ENCODE results near the gene PARD3. TPM values are rescaled to one million over a fixed set of nuclear protein-coding genes. Genes with fewer than 3 reads are reported as not detected.
A peak's percentile ranks its signal among the peaks of the same experiment; 100 is the strongest.

The PARD3 gene
- total and polyA plus RNA-seq, 2 experiments from 2014 or later, result 47.2 to 59.7 TPM

GRCh38 chr10:34184397-34184796 lies 630.7 kb downstream of the PARD3 start:
- no peaks in the 10 kb centered on the region for H3K27me3 ChIP-seq
- H3K9me2 ChIP-seq (replicated peaks; ENCODE audit: insufficient read depth), result no peaks in the 10 kb centered on the region
- H3K4me1 ChIP-seq (ENCODE audit: insufficient read depth), result peaks cover 15% of the 10 kb centered on the region
- no peaks in the 10 kb centered on the region for H3K36me3 ChIP-seq (replicated peaks; ENCODE audit: insufficient read depth, low read depth)
- peak overlapping the region; percentile 11 for H3K27ac ChIP-seq
- no peak overlapping the region for H2AFZ ChIP-seq
- TF ChIP-seq EZH2 (IDR thresholded peaks at IDR 0.05; ENCODE audit: borderline replicate concordance), result no peak
- TF ChIP-seq EZH2phosphoT487 (IDR thresholded peaks at IDR 0.05; ENCODE audit: low read depth, severe bottlenecking, unreplicated experiment), result no peak
- no peak for TF ChIP-seq CTCF (IDR thresholded peaks at IDR 0.05; ENCODE audit: poor library complexity)
- no peaks in the 10 kb centered on the region for H3K9me3 ChIP-seq (ENCODE audit: low read depth)
- no peak for DNase-seq (ENCODE audit: low spot score)
- H3K4me3 ChIP-seq, result no peak overlapping the region
- H3K79me2 ChIP-seq, result peaks cover 5% of the 10 kb centered on the region
- H4K20me1 ChIP-seq (ENCODE audit: insufficient read depth, poor library complexity, severe bottlenecking), result no peaks in the 10 kb centered on the region
- H3K4me2 ChIP-seq, result no peak overlapping the region
- WGBS (ENCODE audit: low lambda C conversion rate, missing lambda C conversion rate), result 51% methylated on average over 6 of the region's 6 CpGs

GRCh38 chr10:34183016-34183796 lies 631.9 kb downstream of the PARD3 start:
- Histone ChIP-seq H3K36me3 (replicated peaks; ENCODE audit: insufficient read depth, low read depth) (no peaks in the 10 kb centered on the region), H3K4me2 (no peak overlapping the region), H4K20me1 (ENCODE audit: insufficient read depth, poor library complexity, severe bottlenecking) (no peaks in the 10 kb centered on the region), H2AFZ (no peak overlapping the region), H3K9me2 (replicated peaks; ENCODE audit: insufficient read depth) (no peaks in the 10 kb centered on the region), H3K9me3 (ENCODE audit: low read depth) (no peaks in the 10 kb centered on the region), H3K79me2 (peaks cover 6% of the 10 kb centered on the region), H3K4me3 (no peak overlapping the region), H3K27ac (no peak overlapping the region), H3K27me3 (no peaks in the 10 kb centered on the region), H3K4me1 (ENCODE audit: insufficient read depth) (peaks cover 15% of the 10 kb centered on the region)
- no peak for DNase-seq (ENCODE audit: low spot score)
- TF ChIP-seq EZH2 (IDR thresholded peaks at IDR 0.05; ENCODE audit: borderline replicate concordance) (no peak), CTCF (IDR thresholded peaks at IDR 0.05; ENCODE audit: poor library complexity) (no peak), EZH2phosphoT487 (IDR thresholded peaks at IDR 0.05; ENCODE audit: low read depth, severe bottlenecking, unreplicated experiment) (no peak)
- 82% methylated on average over 15 of the region's 15 CpGs for WGBS (ENCODE audit: low lambda C conversion rate, missing lambda C conversion rate)

GRCh38 chr10:34181553-34182300 lies 633.4 kb downstream of the PARD3 start:
- Histone ChIP-seq H4K20me1 (ENCODE audit: insufficient read depth, poor library complexity, severe bottlenecking) (no peaks in the 10 kb centered on the region), H3K4me1 (ENCODE audit: insufficient read depth) (peaks cover 15% of the 10 kb centered on the region), H3K36me3 (replicated peaks; ENCODE audit: insufficient read depth, low read depth) (no peaks in the 10 kb centered on the region), H3K27ac (no peak overlapping the region), H3K4me2 (peak overlapping the region; percentile 62), H3K27me3 (no peaks in the 10 kb centered on the region), H3K9me3 (ENCODE audit: low read depth) (no peaks in the 10 kb centered on the region), H2AFZ (no peak overlapping the region), H3K9me2 (replicated peaks; ENCODE audit: insufficient read depth) (no peaks in the 10 kb centered on the region), H3K79me2 (peaks cover 6% of the 10 kb centered on the region), H3K4me3 (no peak overlapping the region)
- WGBS (ENCODE audit: low lambda C conversion rate, missing lambda C conversion rate), result 37% methylated on average over 10 of the region's 10 CpGs
- TF ChIP-seq EZH2phosphoT487 (IDR thresholded peaks at IDR 0.05; ENCODE audit: low read depth, severe bottlenecking, unreplicated experiment) (no peak), CTCF (IDR thresholded peaks at IDR 0.05; ENCODE audit: poor library complexity) (no peak), EZH2 (IDR thresholded peaks at IDR 0.05; ENCODE audit: borderline replicate concordance) (no peak)
- peak; percentile 48 for DNase-seq (ENCODE audit: low spot score)
